Measurements from ENCODE around the gene MAD1L1.

- TF ChIP-seq CTCF (IDR thresholded peaks at IDR 0.05; ENCODE audit: insufficient read depth, low read depth, low read length): no peak
- TF ChIP-seq EZH2 (IDR thresholded peaks at IDR 0.05; ENCODE audit: insufficient read depth, low read length): no peak
Measured at GRCh38 chr7:2078899-2079298, 153.8 kb downstream of the MAD1L1 start.
